ENCODE data around the gene KCNJ6. TPM values are rescaled to one million over a fixed set of nuclear protein-coding genes. Genes with fewer than 3 reads are reported as not detected.

KCNJ6 gene
- total and polyA plus RNA-seq, 2 experiments from 2014 or later, result 0.07 to 0.46 TPM

- Histone ChIP-seq H3K9me3 (ENCODE audit: low read depth) (no peaks in the 10 kb centered on the region), H3K27ac (no peak overlapping the region), H3K4me1 (ENCODE audit: insufficient read depth) (peaks cover 7% of the 10 kb centered on the region), H2AFZ (no peak overlapping the region), H3K27me3 (no peaks in the 10 kb centered on the region), H3K9me2 (replicated peaks; ENCODE audit: insufficient read depth) (no peaks in the 10 kb centered on the region), H3K4me3 (no peak overlapping the region), H4K20me1 (ENCODE audit: insufficient read depth, poor library complexity, severe bottlenecking) (no peaks in the 10 kb centered on the region), H3K4me2 (no peak overlapping the region), H3K36me3 (replicated peaks; ENCODE audit: insufficient read depth, low read depth) (no peaks in the 10 kb centered on the region), H3K79me2 (no peaks in the 10 kb centered on the region)
- no peak for TF ChIP-seq EZH2phosphoT487 (IDR thresholded peaks at IDR 0.05; ENCODE audit: low read depth, severe bottlenecking, unreplicated experiment)
- no peak for TF ChIP-seq EZH2 (IDR thresholded peaks at IDR 0.05; ENCODE audit: borderline replicate concordance)
- TF ChIP-seq CTCF (IDR thresholded peaks at IDR 0.05; ENCODE audit: poor library complexity), result no peak
- no peak for DNase-seq (ENCODE audit: low spot score)
- 78% methylated on average over 2 of the region's 2 CpGs for WGBS (ENCODE audit: low lambda C conversion rate, missing lambda C conversion rate)
These were observed 285.4 kb downstream of the KCNJ6 start for GRCh38 chr21:37630872-37631271.

GRCh38 chr21:37628362-37628761 is 287.9 kb downstream of the KCNJ6 start:
- no peaks in the 10 kb centered on the region for H3K9me2 ChIP-seq (replicated peaks; ENCODE audit: insufficient read depth)
- H4K20me1 ChIP-seq (ENCODE audit: insufficient read depth, poor library complexity, severe bottlenecking), result no peaks in the 10 kb centered on the region

GRCh38 chr21:37627561-37627960 is 288.7 kb downstream of the KCNJ6 start:
- Histone ChIP-seq H3K4me3 (no peak overlapping the region), H3K9me2 (replicated peaks; ENCODE audit: insufficient read depth) (no peaks in the 10 kb centered on the region), H3K36me3 (replicated peaks; ENCODE audit: insufficient read depth, low read depth) (no peaks in the 10 kb centered on the region), H3K4me2 (no peak overlapping the region), H4K20me1 (ENCODE audit: insufficient read depth, poor library complexity, severe bottlenecking) (no peaks in the 10 kb centered on the region), H3K27ac (peak overlapping the region; percentile 51), H2AFZ (peak overlapping the region; percentile 14), H3K79me2 (no peaks in the 10 kb centered on the region), H3K27me3 (no peaks in the 10 kb centered on the region), H3K9me3 (ENCODE audit: low read depth) (no peaks in the 10 kb centered on the region), H3K4me1 (ENCODE audit: insufficient read depth) (peaks cover 6% of the 10 kb centered on the region)
- WGBS (ENCODE audit: low lambda C conversion rate, missing lambda C conversion rate), result 86% methylated on average over 2 of the region's 2 CpGs
- DNase-seq (ENCODE audit: low spot score), result no peak
- TF ChIP-seq EZH2 (IDR thresholded peaks at IDR 0.05; ENCODE audit: borderline replicate concordance) (no peak), CTCF (IDR thresholded peaks at IDR 0.05; ENCODE audit: poor library complexity) (no peak), EZH2phosphoT487 (IDR thresholded peaks at IDR 0.05; ENCODE audit: low read depth, severe bottlenecking, unreplicated experiment) (no peak)

More at GRCh38 chr21:37628362-37628761, 287.9 kb downstream of the KCNJ6 start:
- H3K4me1 ChIP-seq (ENCODE audit: insufficient read depth), result peaks cover 6% of the 10 kb centered on the region
- H3K27ac ChIP-seq, result no peak overlapping the region
- TF ChIP-seq EZH2phosphoT487 (IDR thresholded peaks at IDR 0.05; ENCODE audit: low read depth, severe bottlenecking, unreplicated experiment) (no peak), EZH2 (IDR thresholded peaks at IDR 0.05; ENCODE audit: borderline replicate concordance) (no peak), CTCF (IDR thresholded peaks at IDR 0.05; ENCODE audit: poor library complexity) (no peak)
- no peak overlapping the region for H3K4me3 ChIP-seq
- no peaks in the 10 kb centered on the region for H3K9me3 ChIP-seq (ENCODE audit: low read depth)
- H3K4me2 ChIP-seq, result no peak overlapping the region
- no peaks in the 10 kb centered on the region for H3K27me3 ChIP-seq
- H2AFZ ChIP-seq, result no peak overlapping the region
- DNase-seq (ENCODE audit: low spot score), result no peak
- WGBS (ENCODE audit: low lambda C conversion rate, missing lambda C conversion rate), result 94% methylated on average over 3 of the region's 3 CpGs
- no peaks in the 10 kb centered on the region for H3K79me2 ChIP-seq
- no peaks in the 10 kb centered on the region for H3K36me3 ChIP-seq (replicated peaks; ENCODE audit: insufficient read depth, low read depth)

GRCh38 chr21:37627074-37627473 is 289.2 kb downstream of the KCNJ6 start:
- H3K9me2 ChIP-seq (replicated peaks; ENCODE audit: insufficient read depth), result no peaks in the 10 kb centered on the region
- no peak for TF ChIP-seq EZH2 (IDR thresholded peaks at IDR 0.05; ENCODE audit: borderline replicate concordance)
- TF ChIP-seq CTCF (IDR thresholded peaks at IDR 0.05; ENCODE audit: poor library complexity), result no peak
- TF ChIP-seq EZH2phosphoT487 (IDR thresholded peaks at IDR 0.05; ENCODE audit: low read depth, severe bottlenecking, unreplicated experiment), result no peak
- no peaks in the 10 kb centered on the region for H3K27me3 ChIP-seq
- H3K36me3 ChIP-seq (replicated peaks; ENCODE audit: insufficient read depth, low read depth), result no peaks in the 10 kb centered on the region
- DNase-seq (ENCODE audit: low spot score), result peak; percentile 28
- peak overlapping the region; percentile 14 for H2AFZ ChIP-seq
- 46% methylated on average over 4 of the region's 4 CpGs for WGBS (ENCODE audit: low lambda C conversion rate, missing lambda C conversion rate)
- H3K4me1 ChIP-seq (ENCODE audit: insufficient read depth), result peaks cover 6% of the 10 kb centered on the region
- H3K79me2 ChIP-seq, result no peaks in the 10 kb centered on the region
- no peaks in the 10 kb centered on the region for H3K9me3 ChIP-seq (ENCODE audit: low read depth)
- H3K4me3 ChIP-seq, result no peak overlapping the region
- no peaks in the 10 kb centered on the region for H4K20me1 ChIP-seq (ENCODE audit: insufficient read depth, poor library complexity, severe bottlenecking)
- H3K27ac ChIP-seq, result peak overlapping the region; percentile 51
- H3K4me2 ChIP-seq, result no peak overlapping the region

All from hepatocyte (in vitro differentiated cells).